Upper lobe of right lung (tissue), 1 donor: Measurements from ENCODE around the gene KIF18A. TPM values are rescaled to one million over a fixed set of nuclear protein-coding genes. Genes with fewer than 3 reads are reported as not detected.
"Not testable (repeated sequence)": the region's sequence is repeated elsewhere in the genome, so short reads cannot be mapped to it uniquely, and the experiment has no call there.

Experiments used
- ATAC-seq: fragments of 200-7000 bp; cut with Tn5 transposase; one replicate; pipeline ENCODE4 v1.9.1; 2020; ENCODE audit warnings: mild to moderate bottlenecking, moderate library complexity
- DNase-seq: peaks from one replicate; pipeline ENCODE4 v3.0.0-alpha.2; 2020
- H3K27ac ChIP-seq: fragments of 200-600 bp; one replicate; pipeline ENCODE4 v1.8.0; 2022
- H3K27me3 ChIP-seq: fragments of 200-600 bp; one replicate; pipeline ENCODE4 v1.8.0; 2022; ENCODE audit warnings: mild to moderate bottlenecking
- H3K36me3 ChIP-seq: fragments of 200-600 bp; one replicate; pipeline ENCODE4 v1.8.0; 2022
- H3K4me1 ChIP-seq: fragments of 200-600 bp; one replicate; pipeline ENCODE4 v1.8.0; 2022
- H3K4me3 ChIP-seq: fragments of 200-600 bp; one replicate; pipeline ENCODE4 v1.8.0; 2022; ENCODE audit warnings: mild to moderate bottlenecking
- H3K9me3 ChIP-seq: fragments of 200-600 bp; one replicate; pipeline ENCODE4 v1.8.0; 2022
- intact Hi-C: fragments of 100-400 bp; cut with DNase I; formaldehyde crosslinking; loops from one replicate; pipeline ENCODE4 v1.11.0; 2022
- total RNA-seq: library from RNA; stranded (reverse); fragmentation: NEBNext Ultra II Directional; extraction: Animal tissue kit (Norgen Biotek cat#: 25700); gene quantifications from one replicate; pipeline ENCODE4 v1.2.1, GENCODE V29; 2021
- TF ChIP-seq, protein P1 (sequence below): fragments of 200-600 bp; IDR thresholded peaks from one replicate; pipeline ENCODE4 v1.8.0; 2022; ENCODE audit warnings: antibody characterized with exemption
- donor health status: DM: no; HTN: yes; CAD: no; lungs with severe emphysema.

Gene KIF18A
- total RNA-seq, 1 donor from 2014 or later: 1.6 TPM

DNA sequence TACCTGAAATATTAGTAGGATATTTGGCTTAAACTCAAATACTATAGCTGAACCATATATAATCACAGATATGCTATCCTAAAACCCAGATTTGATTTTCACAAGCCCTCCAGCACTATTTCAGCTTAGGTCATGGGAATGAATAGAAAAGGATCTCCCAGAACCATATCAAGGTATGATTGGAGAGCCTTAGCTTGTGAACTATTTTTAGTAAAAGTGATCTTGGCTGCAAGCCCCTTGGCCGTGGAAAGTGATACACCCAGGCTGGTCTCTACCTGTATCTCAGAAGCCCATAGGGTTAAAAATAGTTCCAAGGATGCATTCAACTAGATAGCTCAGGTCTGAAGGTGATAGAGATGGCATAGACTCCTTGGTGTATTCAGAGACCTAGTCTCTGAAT, 9.7 kb downstream of the KIF18A start:
- no peak for ATAC-seq
- TF ChIP-seq, protein P1, sequence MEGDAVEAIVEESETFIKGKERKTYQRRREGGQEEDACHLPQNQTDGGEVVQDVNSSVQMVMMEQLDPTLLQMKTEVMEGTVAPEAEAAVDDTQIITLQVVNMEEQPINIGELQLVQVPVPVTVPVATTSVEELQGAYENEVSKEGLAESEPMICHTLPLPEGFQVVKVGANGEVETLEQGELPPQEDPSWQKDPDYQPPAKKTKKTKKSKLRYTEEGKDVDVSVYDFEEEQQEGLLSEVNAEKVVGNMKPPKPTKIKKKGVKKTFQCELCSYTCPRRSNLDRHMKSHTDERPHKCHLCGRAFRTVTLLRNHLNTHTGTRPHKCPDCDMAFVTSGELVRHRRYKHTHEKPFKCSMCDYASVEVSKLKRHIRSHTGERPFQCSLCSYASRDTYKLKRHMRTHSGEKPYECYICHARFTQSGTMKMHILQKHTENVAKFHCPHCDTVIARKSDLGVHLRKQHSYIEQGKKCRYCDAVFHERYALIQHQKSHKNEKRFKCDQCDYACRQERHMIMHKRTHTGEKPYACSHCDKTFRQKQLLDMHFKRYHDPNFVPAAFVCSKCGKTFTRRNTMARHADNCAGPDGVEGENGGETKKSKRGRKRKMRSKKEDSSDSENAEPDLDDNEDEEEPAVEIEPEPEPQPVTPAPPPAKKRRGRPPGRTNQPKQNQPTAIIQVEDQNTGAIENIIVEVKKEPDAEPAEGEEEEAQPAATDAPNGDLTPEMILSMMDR: no peak
- Histone ChIP-seq H3K4me1 (no peaks in the 10 kb centered on the region), H3K9me3 (no peaks in the 10 kb centered on the region), H3K27me3 (no peaks in the 10 kb centered on the region), H3K4me3 (no peak overlapping the region), H3K27ac (no peak overlapping the region), H3K36me3 (no peaks in the 10 kb centered on the region)
- DNase-seq: no peak
- intact Hi-C loops: no loop called here

GRCh38 chr11:28092786-28093185, 15.2 kb downstream of the KIF18A start:
- Histone ChIP-seq H3K36me3 (no peaks in the 10 kb centered on the region), H3K27ac (no peak overlapping the region), H3K9me3 (no peaks in the 10 kb centered on the region), H3K4me1 (no peaks in the 10 kb centered on the region), H3K27me3 (no peaks in the 10 kb centered on the region), H3K4me3 (no peak overlapping the region)
- intact Hi-C loops: no loop called here
- ATAC-seq: no peak
- no peak for DNase-seq
- TF ChIP-seq, protein P1: no peak

DNA sequence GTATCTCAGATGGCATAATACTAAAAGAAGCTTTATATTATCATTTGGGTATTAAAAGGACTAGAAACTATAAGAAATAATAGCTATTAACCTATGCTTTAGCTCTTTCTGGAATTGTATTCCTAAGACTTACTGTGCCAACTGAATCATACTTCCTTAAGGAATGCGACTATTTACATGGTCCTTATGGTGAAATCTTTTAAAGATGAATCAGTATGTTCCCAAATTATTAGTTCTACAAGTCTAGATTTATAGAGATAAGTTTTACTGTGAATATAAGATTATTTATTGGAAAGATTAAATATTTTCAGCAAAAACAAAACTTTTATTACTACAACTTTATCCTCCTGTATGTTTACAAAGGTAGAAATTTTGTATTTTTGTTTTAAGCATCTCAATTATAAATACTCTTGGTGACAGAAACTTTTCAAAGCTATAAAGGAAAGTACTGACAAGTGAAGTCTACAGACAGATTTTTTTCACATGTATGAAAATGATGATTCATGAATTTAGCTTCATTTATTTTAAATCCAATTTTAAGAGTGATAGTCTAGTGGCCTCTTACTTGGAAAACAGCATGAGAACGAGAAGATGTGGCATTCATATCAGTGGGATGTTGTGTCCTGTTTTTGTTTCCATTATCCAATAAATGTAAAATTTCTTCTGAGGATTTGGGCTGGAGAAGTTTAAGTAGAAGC, 17.8 kb downstream of the KIF18A start:
- no peaks in the 10 kb centered on the region for H3K4me1 ChIP-seq
- no peak overlapping the region for H3K27ac ChIP-seq
- no peaks in the 10 kb centered on the region for H3K27me3 ChIP-seq
- TF ChIP-seq, protein P1: no peak
- DNase-seq: no peak
- no peak overlapping the region for H3K4me3 ChIP-seq
- intact Hi-C loops: no loop called here
- ATAC-seq: no peak
- H3K9me3 ChIP-seq: no peaks in the 10 kb centered on the region
- H3K36me3 ChIP-seq: no peaks in the 10 kb centered on the region

DNA sequence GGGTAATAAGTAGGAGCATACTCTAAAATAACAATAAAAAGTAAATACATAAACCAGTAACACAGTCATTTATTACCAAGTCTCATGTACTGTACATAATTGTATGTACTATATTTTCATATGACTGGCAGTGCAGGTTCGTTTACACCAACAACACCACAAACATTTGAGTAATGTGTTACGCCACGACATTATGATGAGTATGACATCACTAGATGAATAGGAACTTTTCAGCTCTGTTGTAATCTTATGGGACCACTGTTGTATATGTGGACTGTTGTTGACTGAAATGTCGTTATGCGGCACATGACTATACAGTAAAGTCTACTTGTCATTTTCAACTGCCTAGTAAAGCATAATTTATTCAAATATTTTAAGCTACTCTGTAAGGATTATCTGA, 18.6 kb downstream of the KIF18A start:
- Histone ChIP-seq H3K36me3 (no peaks in the 10 kb centered on the region), H3K9me3 (no peaks in the 10 kb centered on the region), H3K4me1 (no peaks in the 10 kb centered on the region), H3K27me3 (no peaks in the 10 kb centered on the region), H3K27ac (no peak overlapping the region), H3K4me3 (no peak overlapping the region)
- ATAC-seq: no peak
- TF ChIP-seq, protein P1: no peak
- intact Hi-C loops: no loop called here
- no peak for DNase-seq

- H3K27ac ChIP-seq, H3K4me1 ChIP-seq, H3K4me3 ChIP-seq, ATAC-seq, intact Hi-C loops, H3K27me3 ChIP-seq, DNase-seq, H3K36me3 ChIP-seq, H3K9me3 ChIP-seq: not testable (repeated sequence)
These were observed 20.3 kb downstream of the KIF18A start for GRCh38 chr11:28087693-28088092.

DNA sequence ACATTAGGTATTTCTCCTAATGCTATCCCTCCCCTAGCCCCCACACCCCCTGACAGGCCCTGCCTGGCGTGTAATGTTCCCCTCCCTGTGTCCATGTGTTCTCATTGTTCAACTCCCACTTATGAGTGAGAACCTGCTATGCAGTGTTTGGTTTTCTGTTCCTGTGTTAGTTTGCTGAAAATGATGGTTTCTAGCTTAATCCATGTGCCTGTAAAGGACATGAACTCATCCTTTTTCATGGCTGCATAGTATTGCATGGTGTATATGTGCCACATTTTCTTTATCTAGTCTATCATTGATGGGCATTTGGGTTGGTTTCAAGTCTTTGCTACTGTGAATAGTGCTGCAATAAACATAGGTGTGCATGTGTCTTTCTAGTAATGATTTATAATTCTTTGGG, 20.8 kb downstream of the KIF18A start:
- DNase-seq, ATAC-seq, H3K4me3 ChIP-seq, H3K9me3 ChIP-seq, H3K27me3 ChIP-seq, H3K4me1 ChIP-seq, H3K27ac ChIP-seq, H3K36me3 ChIP-seq, intact Hi-C loops: not testable (repeated sequence)

DNA sequence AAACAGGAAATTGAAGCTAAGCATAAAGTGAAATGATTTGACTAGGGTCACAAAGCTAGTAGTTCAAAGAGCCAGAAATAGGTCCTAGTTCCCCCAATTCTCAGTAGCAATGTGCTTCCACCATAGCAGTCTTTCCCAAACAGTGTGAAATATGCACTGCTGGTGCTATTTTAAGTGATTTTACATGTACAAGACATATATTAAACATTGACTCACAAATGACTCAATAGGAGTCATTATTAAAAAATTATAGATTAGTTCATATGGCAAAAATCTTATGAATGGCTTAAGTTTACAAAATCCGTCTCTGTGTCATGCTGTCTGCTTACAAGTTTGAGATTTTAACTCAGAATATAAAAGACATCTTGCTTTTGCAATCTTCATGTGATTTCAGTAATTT, 21.4 kb downstream of the KIF18A start:
- TF ChIP-seq, protein P1: no peak
- no peak for DNase-seq
- Histone ChIP-seq H3K36me3 (no peaks in the 10 kb centered on the region), H3K4me1 (no peaks in the 10 kb centered on the region), H3K4me3 (no peak overlapping the region), H3K27me3 (no peaks in the 10 kb centered on the region), H3K9me3 (no peaks in the 10 kb centered on the region), H3K27ac (no peak overlapping the region)
- intact Hi-C loops: no loop called here
- no peak for ATAC-seq
